Measurements from ENCODE around the gene GAK.

Gene GAK

GRCh38 chr4:964346-965025 is 32.4 kb upstream of the GAK start:
- no peak for DNase-seq (ENCODE audit: extremely low read depth in 1 of 2, low read depth in 1 of 2)

- DNase-seq (ENCODE audit: extremely low read depth in 1 of 2, low read depth in 1 of 2): no peak
Observed at GRCh38 chr4:963276-964225, 31.4 kb upstream of the GAK start.

- DNase-seq (ENCODE audit: extremely low read depth in 1 of 2, low read depth in 1 of 2): no peak
Observed at GRCh38 chr4:962231-963208, 30.4 kb upstream of the GAK start.

GRCh38 chr4:961351-962230 is 29.5 kb upstream of the GAK start:
- no peak for DNase-seq (ENCODE audit: extremely low read depth in 1 of 2, low read depth in 1 of 2)

GRCh38 chr4:960636-961350 is 28.7 kb upstream of the GAK start:
- DNase-seq (ENCODE audit: extremely low read depth in 1 of 2, low read depth in 1 of 2): no peak

- no peak for DNase-seq (ENCODE audit: extremely low read depth in 1 of 2, low read depth in 1 of 2)
Observed at GRCh38 chr4:960140-960635, 28.1 kb upstream of the GAK start.

GRCh38 chr4:959338-960139 is 27.4 kb upstream of the GAK start:
- DNase-seq (ENCODE audit: extremely low read depth in 1 of 2, low read depth in 1 of 2): no peak

GRCh38 chr4:958696-959337 is 26.7 kb upstream of the GAK start:
- DNase-seq (ENCODE audit: extremely low read depth in 1 of 2, low read depth in 1 of 2): no peak

GRCh38 chr4:958314-958665 is 26.2 kb upstream of the GAK start:
- DNase-seq (ENCODE audit: extremely low read depth in 1 of 2, low read depth in 1 of 2): no peak

GRCh38 chr4:957581-958313 is 25.6 kb upstream of the GAK start:
- no peak for DNase-seq (ENCODE audit: extremely low read depth in 1 of 2, low read depth in 1 of 2)

- no peak for DNase-seq (ENCODE audit: extremely low read depth in 1 of 2, low read depth in 1 of 2)
Observed at GRCh38 chr4:957231-957580, 25.1 kb upstream of the GAK start.

GRCh38 chr4:956531-957230 is 24.6 kb upstream of the GAK start:
- DNase-seq (ENCODE audit: extremely low read depth in 1 of 2, low read depth in 1 of 2): no peak

- no peak for DNase-seq (ENCODE audit: extremely low read depth in 1 of 2, low read depth in 1 of 2)
Observed at GRCh38 chr4:955931-956381, 23.8 kb upstream of the GAK start.

GRCh38 chr4:955161-955921 is 23.2 kb upstream of the GAK start:
- no peak for DNase-seq (ENCODE audit: extremely low read depth in 1 of 2, low read depth in 1 of 2)

- DNase-seq (ENCODE audit: extremely low read depth in 1 of 2, low read depth in 1 of 2): no peak
Observed at GRCh38 chr4:954211-955020, 22.3 kb upstream of the GAK start.

Measured in stimulated activated CD8-positive, alpha-beta memory T cell treated with anti-CD3 and anti-CD28 coated beads, Interleukin-7, amount 100 ng/mL, for 48 hours (primary cell).